GM18907 (cell line): Measurements from ENCODE around the gene TOP3B.
A peak's percentile ranks its signal among the peaks of the same experiment; 100 is the strongest.

Experiments used
- ATAC-seq: cut with Tn5 transposase; IDR thresholded peaks from one replicate; pipeline ENCODE4 v1.9.1; 2021; ENCODE audit warnings: mild to moderate bottlenecking, moderate library complexity; ENCODE audit not compliant: unreplicated experiment

Gene TOP3B

GRCh38 chr22:21982338-21982965, at the start of gene TOP3B:
TOP3B (minus strand) TSS chr22:21982787; CDS start chr22:21975709, 7,078 bp downstream.
- ATAC-seq: peak; percentile 76

DNA sequence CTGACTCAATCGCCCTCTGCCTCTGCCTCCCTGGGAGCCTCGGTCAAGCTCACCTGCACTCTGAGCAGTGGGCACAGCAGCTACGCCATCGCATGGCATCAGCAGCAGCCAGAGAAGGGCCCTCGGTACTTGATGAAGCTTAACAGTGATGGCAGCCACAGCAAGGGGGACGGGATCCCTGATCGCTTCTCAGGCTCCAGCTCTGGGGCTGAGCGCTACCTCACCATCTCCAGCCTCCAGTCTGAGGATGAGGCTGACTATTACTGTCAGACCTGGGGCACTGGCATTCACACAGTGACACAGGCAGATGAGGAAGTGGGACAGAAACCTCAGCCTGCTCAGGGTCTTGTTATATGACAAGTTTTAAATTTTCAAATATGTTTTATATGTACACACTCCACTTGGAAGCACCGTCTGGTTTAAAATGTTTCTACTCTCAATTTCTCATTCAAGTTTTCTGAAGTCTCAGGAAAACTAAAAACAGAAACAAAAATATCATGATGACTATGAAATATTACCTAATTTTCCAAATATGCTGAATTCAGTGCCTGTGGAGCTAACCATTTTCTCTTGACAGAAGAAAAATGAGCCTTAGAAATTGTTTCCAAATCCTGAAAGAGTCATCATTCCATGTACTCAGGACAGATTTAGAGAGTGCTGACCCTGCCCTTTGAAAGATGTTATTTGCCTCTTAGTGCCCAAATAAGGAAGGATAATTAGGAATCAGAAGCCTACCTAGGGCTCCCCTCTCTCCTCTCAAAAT, 48.8 kb upstream of the TOP3B start:
- ATAC-seq: peak; percentile 29

GRCh38 chr22:22030493-22031182, 48.1 kb upstream of the TOP3B start:
- ATAC-seq: peak; percentile 48

DNA sequence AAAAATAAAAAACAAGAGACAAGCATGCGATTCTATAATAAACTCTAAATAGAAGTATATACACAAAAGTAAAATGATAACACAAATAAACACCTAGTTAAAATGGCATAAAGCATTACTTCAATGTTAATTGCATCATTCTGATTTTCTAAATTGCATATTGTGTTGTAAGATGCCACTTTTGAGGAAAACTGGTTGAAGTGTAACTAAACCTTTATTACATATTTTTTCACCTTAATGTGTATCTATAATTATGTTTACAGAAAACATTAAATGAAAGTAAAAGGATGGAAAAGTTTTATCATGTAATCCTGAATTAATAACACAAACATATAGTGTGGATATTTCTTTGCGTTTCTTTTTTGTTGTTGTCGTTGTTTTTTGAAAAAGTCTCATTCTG, 45.4 kb upstream of the TOP3B start:
- no peak for ATAC-seq

DNA sequence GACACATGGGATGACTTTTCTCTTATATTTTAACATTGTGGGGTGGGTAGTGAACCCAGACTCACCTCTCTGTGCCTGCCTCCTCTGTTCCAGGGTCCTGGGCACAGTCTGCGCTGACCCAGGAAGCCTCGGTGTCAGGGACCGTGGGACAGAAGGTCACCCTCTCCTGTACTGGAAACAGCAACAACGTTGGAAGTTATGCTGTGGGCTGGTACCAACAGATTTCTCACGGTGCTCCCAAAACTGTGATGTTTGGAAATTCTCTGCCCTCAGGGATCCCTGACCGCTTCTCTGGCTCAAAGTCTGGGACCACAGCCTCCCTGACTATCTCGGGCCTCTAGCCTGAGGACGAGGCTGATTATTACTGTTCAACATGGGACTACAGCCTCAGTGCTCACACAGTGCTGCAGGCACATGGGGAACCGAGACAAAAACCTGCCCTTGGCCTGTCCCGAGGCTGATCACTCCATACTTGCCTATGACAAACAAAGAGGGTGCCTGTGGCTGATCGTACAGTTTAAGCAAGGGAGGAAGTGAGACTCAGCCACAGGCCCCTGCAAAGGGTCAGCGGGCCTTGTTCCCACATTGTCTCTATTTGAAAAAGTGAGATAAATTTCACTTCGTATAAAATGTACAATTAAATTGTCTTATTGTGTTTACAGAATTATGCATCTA, 43.7 kb upstream of the TOP3B start:
- ATAC-seq: peak; percentile 55

DNA sequence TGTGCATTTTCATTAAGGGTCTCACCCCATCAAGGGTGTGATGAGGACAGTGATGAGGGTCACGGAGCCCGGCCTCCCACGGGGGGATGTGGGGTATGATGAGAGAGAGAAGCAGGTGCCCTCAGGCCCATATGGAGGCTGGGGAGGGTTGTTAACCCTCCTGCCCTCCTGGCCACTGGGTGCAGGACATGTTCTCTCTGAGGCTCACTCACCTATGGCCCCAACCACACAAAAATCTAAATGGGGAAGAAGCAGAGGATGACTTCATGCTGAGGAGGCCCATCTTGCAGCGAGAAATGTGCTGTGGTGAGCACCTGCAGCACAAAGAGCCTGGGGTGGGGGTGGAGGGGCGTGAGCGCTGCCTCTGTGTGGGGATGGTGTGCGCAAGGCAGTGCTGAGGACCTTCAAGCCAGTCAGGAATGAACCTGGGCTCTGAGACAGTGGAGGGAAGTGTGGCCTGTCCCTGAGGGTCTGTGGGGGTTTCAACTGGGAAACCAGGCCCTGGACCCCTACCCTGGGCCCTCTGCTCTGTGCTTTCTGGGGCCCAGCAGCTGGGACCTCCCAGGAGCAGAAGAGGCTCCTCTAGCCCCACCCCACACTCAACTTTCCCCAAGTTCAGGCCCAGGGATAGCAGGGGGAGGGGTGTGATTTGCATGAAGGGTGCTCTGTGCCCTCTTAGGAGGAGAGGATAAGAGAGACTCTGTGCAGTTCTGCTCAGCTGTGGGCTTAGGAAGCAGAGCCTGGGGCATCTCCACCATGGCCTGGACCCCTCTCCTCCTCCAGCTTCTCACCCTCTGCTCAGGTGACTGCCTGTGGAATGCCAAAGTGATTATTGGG, 43.0 kb upstream of the TOP3B start:
- no peak for ATAC-seq

- ATAC-seq: no peak
These were observed 41.9 kb upstream of the TOP3B start for GRCh38 chr22:22024440-22024839.

DNA sequence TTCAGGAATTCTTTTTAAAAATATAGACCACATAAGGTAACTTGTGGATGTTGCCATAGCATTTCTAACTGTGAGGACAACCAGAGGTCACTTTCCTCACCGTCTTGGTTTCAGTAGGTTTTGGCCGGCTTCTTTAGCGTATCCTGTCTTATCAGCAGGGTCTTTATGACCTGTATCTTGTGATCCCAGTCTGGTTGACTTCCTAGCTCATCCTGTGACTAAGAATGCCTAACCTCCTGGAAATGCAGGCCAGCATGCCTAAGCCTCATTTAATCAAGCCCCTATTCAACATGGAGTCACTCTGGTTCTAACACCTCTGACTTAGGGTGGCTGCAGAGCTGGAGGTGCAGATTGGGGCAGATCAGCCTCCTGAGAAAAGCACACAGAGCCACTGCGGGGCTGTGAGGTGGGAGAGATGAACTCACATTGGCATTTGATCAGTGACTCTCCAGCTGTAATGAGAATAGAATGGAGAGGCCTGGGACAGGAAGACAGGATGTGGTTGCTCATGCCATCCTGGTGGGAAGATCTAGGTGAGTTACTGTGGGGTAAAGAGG, 41.1 kb upstream of the TOP3B start:
- no peak for ATAC-seq

- no peak for ATAC-seq
These were observed 40.5 kb upstream of the TOP3B start for GRCh38 chr22:22022947-22023534.

- ATAC-seq: no peak
These were observed 39.8 kb upstream of the TOP3B start for GRCh38 chr22:22022255-22022840.

GRCh38 chr22:22021162-22021750, 38.7 kb upstream of the TOP3B start:
- ATAC-seq: no peak

GRCh38 chr22:22020425-22020852, 37.9 kb upstream of the TOP3B start:
- no peak for ATAC-seq

DNA sequence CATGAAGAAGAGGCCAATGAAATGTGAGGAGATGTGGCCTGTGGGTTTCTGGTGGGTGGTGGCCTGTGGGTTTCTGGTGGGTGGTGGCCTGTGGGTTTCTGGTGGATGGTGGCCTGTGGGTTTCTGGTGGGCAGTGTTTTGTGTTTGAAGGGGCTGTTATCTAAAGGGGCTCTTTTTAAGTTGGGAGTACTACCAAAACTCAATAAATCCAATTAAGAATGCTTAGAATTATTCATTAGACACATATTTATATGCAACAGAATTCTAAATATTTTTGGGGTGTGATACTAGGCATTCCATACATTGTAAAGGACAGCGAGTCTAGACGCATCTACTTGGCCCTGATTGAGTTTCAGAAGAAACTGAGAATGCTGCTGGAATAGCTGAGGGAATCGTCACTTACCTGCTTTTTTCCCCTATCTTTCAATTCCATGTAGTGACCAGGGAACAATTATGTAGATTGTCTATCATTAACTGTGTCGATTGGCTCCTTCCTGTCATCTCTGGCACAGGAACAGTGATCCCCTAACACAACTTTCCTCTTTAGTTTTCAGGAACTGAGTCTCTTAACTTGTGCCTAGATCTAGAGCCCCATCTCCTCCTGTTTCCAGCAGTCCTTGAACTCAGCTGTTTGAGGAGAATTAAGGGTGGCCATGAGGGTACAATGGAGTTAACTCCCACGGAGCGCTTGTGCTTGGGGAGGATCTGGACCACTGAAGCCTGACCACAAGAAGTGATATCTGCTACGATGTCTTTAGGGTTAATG, 37.3 kb upstream of the TOP3B start:
- no peak for ATAC-seq

DNA sequence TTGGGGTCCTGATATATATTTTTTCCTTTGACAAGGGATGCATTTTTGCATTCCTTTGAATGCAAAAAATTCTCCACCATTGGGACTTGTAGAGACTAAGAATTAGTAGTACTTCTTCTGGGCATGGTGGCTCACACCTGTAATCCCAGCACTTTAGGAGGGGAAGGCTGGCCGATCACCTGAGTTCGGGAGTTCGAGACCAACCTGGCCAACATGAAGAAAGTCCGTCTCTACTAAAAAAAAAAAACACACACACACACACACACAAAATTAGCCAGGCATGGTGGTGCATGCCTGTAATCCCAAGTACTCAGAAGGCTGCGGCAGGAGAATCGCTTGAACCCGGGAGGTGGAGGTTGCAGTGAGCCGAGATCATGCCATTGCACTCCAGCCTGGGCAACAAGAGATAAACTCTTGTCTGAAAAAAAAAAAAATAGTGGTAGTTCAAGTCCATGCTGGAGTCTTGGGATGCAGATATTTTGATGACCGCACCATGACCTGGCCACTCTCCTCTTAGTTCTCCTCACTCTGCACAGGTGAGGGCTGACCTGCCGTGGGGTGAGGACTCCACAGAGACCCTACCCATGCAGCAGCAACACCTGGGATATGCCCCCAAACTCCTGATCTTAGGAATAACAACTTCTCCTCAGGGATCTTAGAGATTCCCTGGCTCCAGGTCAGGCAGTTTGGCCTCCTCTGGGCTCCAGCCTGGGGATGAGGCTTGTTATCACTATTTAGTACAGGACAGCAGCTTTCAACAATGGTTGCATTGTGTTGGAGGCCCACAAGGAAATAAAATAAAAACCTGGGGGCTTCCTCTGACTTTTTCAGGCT, 36.5 kb upstream of the TOP3B start:
- ATAC-seq: no peak

GRCh38 chr22:22015631-22016030, 33.0 kb upstream of the TOP3B start:
- no peak for ATAC-seq

DNA sequence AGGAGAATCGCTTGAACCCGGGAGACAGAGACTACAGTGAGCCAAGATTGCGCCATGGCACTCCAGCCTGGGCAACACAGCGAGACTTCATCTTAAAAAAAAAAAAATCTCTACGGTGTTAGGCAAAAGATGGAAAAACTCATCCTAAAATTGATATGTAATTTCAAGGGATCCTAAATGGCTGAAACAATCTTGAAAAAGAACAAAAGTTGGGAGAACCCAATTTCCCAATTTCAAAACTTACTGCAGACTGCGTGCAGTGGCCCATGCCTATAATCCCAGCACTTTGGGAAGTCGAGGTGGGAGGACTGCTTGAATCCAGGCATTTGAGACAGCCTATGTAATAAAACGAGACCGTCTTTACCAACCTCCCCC, 31.7 kb upstream of the TOP3B start:
- no peak for ATAC-seq

- ATAC-seq: no peak
These were observed 31.1 kb upstream of the TOP3B start for GRCh38 chr22:22013559-22014284.
